Fibroblast of the aortic adventitia (primary cell): ENCODE results near the gene SAMD4B. TPM values are rescaled to one million over a fixed set of nuclear protein-coding genes. Genes with fewer than 3 reads are reported as not detected.

Experiments used
- DNase-seq: peaks from one replicate; pipeline ENCODE4 v3.0.0-alpha.2; 2010; ENCODE audit warnings: low read depth
- H3K4me3 ChIP-seq: 2 replicates; pipeline ENCODE4 v1.5.1; 2011; ENCODE audit warnings: low read depth, mild to moderate bottlenecking, control low read depth, low read length, moderate library complexity
- CTCF ChIP-seq: IDR thresholded peaks from 2 replicates; pipeline ENCODE4 v1.5.1; 2011; ENCODE audit warnings: mild to moderate bottlenecking, low read length, control low read depth, inconsistent platforms; ENCODE audit not compliant: insufficient read depth
- total RNA-seq: library from RNA; depleted of rRNA; stranded (reverse); fragments of >200 nt; gene quantifications from 2 replicates; pipeline ENCODE4 v1.2.3, GENCODE V29; 2012; ENCODE audit warnings: low replicate concordance

Gene SAMD4B
- 21.5 and 84.9 TPM in 2 replicates for total RNA-seq

- DNase-seq: peak; percentile 97
- H3K4me3 ChIP-seq: peak within 1 kb of the TSS; percentile 99
- peak; percentile 66 for TF ChIP-seq CTCF
These were observed at the start of gene SAMD4B for GRCh38 chr19:39341719-39342604. Gene SAMD4B (plus strand): TSS chr19:39342421. CDS start chr19:39356894, 14,473 bp downstream.

- no peak for DNase-seq
- H3K4me3 ChIP-seq: no peak overlapping the region
- TF ChIP-seq CTCF: no peak
These were observed 48.8 kb upstream of the SAMD4B start for GRCh38 chr19:39293394-39293793.

GRCh38 chr19:39296055-39296645 lies 46.1 kb upstream of the SAMD4B start, which contains the start of gene IFNL1:
Gene IFNL1 (plus strand): TSS chr19:39296407. CDS start chr19:39296422, 15 bp downstream.
- DNase-seq: no peak
- TF ChIP-seq CTCF: no peak
- no peak within 1 kb of the TSS for H3K4me3 ChIP-seq

GRCh38 chr19:39296906-39297305 lies 45.3 kb upstream of the SAMD4B start:
- no peak overlapping the region for H3K4me3 ChIP-seq
- no peak for TF ChIP-seq CTCF
- no peak for DNase-seq

- no peak overlapping the region for H3K4me3 ChIP-seq
- no peak for DNase-seq
- TF ChIP-seq CTCF: no peak
These were observed 44.1 kb upstream of the SAMD4B start for GRCh38 chr19:39297931-39298634.

GRCh38 chr19:39299404-39299803 lies 42.8 kb upstream of the SAMD4B start:
- TF ChIP-seq CTCF: no peak
- no peak overlapping the region for H3K4me3 ChIP-seq
- DNase-seq: no peak
